ENCODE results near the gene USE1.

- TF ChIP-seq CTCF (IDR thresholded peaks at IDR 0.05) (no peak), POLR2A (IDR thresholded peaks at IDR 0.05) (no peak), POLR2AphosphoS5 (IDR thresholded peaks at IDR 0.05) (no peak), EP300 (IDR thresholded peaks at IDR 0.05) (no peak)
These were observed 22.9 kb downstream of the USE1 start for GRCh38 chr19:17237747-17238706.
